ENCODE data around the gene ZNF205.
"Not testable (repeated sequence)": the region's sequence is repeated elsewhere in the genome, so short reads cannot be mapped to it uniquely, and the experiment has no call there.

Gene ZNF205

GRCh38 chr16:3112058-3112880 is at the start of gene ZNF205:
ZNF205 (plus strand) TSS chr16:3112586; CDS start chr16:3113431, 845 bp downstream.
- peak; percentile 83 for DNase-seq

GRCh38 chr16:3063625-3064386 is 48.6 kb upstream of the ZNF205 start:
- DNase-seq, result no peak

GRCh38 chr16:3065069-3065741 is 47.2 kb upstream of the ZNF205 start, which contains the start of gene IL32:
IL32 (plus strand) TSS chr16:3065640; CDS start chr16:3065812, 172 bp downstream.
- no peak for DNase-seq

- DNase-seq, result no peak
Measured at GRCh38 chr16:3065742-3066439, 46.5 kb upstream of the ZNF205 start.

GRCh38 chr16:3066440-3066748 is 46.0 kb upstream of the ZNF205 start:
- no peak for DNase-seq

- no peak for DNase-seq
Measured at GRCh38 chr16:3068487-3068886, 43.9 kb upstream of the ZNF205 start.

- not testable (repeated sequence) for DNase-seq
Measured at GRCh38 chr16:3069146-3069545, 43.2 kb upstream of the ZNF205 start.

GRCh38 chr16:3070608-3071111 is 41.7 kb upstream of the ZNF205 start:
- no peak for DNase-seq

GRCh38 chr16:3071655-3072054 is 40.7 kb upstream of the ZNF205 start:
- no peak for DNase-seq

- not testable (repeated sequence) for DNase-seq
Measured at GRCh38 chr16:3072148-3072547, 40.2 kb upstream of the ZNF205 start.

GRCh38 chr16:3072576-3073263 is 39.7 kb upstream of the ZNF205 start:
- DNase-seq, result not testable (repeated sequence)

- DNase-seq, result no peak
Measured at GRCh38 chr16:3073448-3073847, 38.9 kb upstream of the ZNF205 start.

GRCh38 chr16:3074860-3075522 is 37.4 kb upstream of the ZNF205 start:
- DNase-seq, result no peak

- DNase-seq, result no peak
Measured at GRCh38 chr16:3075523-3075915, 36.9 kb upstream of the ZNF205 start.

- DNase-seq, result not testable (repeated sequence)
Measured at GRCh38 chr16:3075946-3076345, 36.4 kb upstream of the ZNF205 start.

GRCh38 chr16:3076577-3076976 is 35.8 kb upstream of the ZNF205 start:
- DNase-seq, result no peak

- no peak for DNase-seq
Measured at GRCh38 chr16:3080024-3080423, 32.4 kb upstream of the ZNF205 start.

- not testable (repeated sequence) for DNase-seq
Measured at GRCh38 chr16:3081957-3082356, 30.4 kb upstream of the ZNF205 start.

GRCh38 chr16:3083408-3083807 is 29.0 kb upstream of the ZNF205 start:
- DNase-seq, result not testable (repeated sequence)

GRCh38 chr16:3084491-3084890 is 27.9 kb upstream of the ZNF205 start:
- no peak for DNase-seq

GRCh38 chr16:3084969-3085670 is 27.3 kb upstream of the ZNF205 start:
- no peak for DNase-seq
